Measurements from ENCODE around the gene HAPLN2. TPM values are rescaled to one million over a fixed set of nuclear protein-coding genes. Genes with fewer than 3 reads are reported as not detected.

The HAPLN2 gene
- total RNA-seq, 1 experiment from 2014 or later, result 0.26 TPM

DNA sequence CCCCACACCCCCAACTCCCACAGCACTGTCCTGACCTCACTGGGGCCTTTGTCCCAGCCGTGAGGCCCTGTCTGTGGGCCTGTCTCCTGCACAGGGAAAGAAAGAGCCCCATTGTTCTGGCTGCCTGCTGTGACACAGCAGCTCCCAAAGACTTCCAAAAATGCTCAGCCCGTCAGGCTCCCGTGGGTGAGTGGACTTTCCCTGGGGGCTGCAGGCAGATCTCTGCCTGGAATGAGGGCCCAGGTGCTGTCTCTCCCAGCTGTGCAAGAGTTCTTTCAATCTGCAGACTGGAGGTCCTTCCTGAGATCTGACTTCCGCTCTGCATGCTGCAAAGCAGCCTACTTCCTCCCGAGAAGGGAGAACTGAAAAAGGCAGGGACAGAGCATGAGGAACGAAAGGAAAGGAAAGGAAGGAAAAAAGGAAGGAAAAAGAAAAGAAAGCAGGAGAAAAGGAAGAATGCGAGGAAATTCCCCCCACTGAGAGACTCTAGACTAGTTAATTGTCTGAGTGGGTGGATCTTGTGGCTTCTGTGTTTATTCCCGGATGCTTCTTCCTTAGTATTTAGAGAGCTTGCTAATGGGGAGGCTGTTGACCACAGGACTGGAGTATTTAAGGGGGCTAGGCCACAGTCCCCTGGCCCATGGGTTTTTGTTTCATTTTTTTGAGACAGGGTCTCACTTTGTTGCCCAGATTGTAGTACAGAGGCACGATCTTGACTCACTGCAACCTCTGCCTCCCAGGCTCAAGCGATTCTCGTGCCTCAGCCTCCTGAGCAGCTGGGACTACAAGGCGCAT, 43.0 kb downstream of the HAPLN2 start:
- peak; percentile 74 for DNase-seq (ENCODE audit: low spot score)

DNA sequence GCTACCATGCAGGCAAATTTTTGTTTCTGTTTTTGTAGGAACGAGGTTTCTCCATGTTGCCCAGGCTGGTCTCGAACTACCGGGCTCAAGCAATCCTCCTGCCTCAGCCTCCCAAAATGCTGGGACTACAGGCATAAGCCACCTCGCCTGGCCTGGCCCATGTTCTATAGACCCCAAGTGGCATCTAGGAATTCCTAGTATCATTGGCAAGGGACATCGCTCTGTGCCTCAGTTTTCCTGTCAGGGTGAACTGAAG, 43.5 kb downstream of the HAPLN2 start:
- DNase-seq (ENCODE audit: low spot score), result no peak

GRCh38 chr1:156663178-156663577, 44.0 kb downstream of the HAPLN2 start:
- DNase-seq (ENCODE audit: low spot score), result peak; percentile 63

DNA sequence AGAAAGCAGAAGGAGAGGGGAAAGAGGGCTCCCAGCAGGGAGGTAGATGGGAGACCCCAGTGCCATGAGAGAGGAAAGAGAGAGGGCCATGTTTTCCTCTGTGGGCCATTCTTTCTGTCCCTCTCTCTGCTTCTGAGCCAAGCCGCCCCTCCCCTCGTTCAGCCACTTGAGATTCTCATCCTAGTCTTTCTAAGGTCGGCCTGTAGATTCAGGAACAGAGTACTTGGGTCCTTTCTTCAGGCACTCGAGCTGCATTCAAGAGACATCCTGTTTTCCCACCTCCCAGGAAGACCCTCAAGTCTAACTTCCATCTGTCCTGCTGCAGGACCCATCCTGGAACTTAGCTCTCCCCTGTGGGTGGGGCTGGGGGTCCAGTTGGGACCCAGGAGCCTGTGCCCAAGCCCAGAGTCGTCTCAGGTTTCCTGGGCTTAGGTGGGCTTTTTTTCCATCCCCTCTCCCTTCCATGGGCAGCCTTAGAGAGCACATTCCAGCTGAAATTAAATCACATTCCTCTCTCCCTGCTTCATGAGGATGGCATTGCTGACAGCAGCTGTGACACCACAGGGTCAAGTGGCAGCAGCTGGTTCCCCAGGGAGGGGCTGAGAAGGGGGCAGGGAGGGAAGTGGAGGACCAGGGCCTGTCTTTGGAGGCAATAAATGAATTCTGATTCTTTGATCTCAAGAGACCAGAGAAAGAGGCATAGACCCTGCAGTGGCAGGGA, 45.0 kb downstream of the HAPLN2 start:
- DNase-seq (ENCODE audit: low spot score), result peak; percentile 75

GRCh38 chr1:156664767-156665411, 45.7 kb downstream of the HAPLN2 start:
- DNase-seq (ENCODE audit: low spot score), result peak; percentile 83

- DNase-seq (ENCODE audit: low spot score), result no peak
These were observed 46.3 kb downstream of the HAPLN2 start for GRCh38 chr1:156665539-156665938.

DNA sequence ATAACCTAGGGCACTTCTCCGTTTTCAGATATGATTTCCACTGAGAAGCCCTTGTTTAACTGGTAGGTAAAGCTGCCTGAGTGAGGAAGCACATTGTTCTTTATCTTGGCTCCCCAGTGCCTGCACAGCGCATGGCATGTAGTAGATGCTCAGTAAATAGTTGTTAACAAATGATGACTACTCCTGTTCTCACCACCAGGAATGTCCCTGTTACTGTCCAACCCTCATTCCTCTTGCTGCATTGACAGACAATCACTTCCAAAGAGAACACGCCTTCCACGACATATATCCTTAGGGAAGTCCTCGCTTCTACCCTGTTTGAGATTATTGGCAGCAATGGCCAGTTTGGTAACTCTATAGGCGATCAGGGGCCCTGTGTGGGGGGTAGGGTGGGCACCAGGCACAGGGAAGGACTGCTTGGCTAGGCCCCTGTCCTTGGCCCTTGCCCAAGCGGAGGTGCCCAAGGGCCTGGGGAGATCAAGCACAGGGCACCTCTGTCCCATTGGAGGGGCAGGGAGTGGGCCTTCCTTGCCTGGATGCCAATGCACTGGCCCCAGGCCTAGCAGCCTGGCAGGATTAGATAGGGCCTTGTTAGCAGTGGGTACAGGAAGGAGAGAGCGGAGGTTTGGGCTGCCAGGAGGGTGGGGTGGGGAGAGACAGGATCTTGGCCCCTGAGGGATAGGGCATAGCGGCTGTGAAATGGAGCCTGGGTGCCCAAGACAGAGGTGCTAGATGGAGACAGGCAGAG, 47.8 kb downstream of the HAPLN2 start:
- no peak for DNase-seq (ENCODE audit: low spot score)

GRCh38 chr1:156667610-156667967, 48.4 kb downstream of the HAPLN2 start:
- DNase-seq (ENCODE audit: low spot score), result no peak

DNA sequence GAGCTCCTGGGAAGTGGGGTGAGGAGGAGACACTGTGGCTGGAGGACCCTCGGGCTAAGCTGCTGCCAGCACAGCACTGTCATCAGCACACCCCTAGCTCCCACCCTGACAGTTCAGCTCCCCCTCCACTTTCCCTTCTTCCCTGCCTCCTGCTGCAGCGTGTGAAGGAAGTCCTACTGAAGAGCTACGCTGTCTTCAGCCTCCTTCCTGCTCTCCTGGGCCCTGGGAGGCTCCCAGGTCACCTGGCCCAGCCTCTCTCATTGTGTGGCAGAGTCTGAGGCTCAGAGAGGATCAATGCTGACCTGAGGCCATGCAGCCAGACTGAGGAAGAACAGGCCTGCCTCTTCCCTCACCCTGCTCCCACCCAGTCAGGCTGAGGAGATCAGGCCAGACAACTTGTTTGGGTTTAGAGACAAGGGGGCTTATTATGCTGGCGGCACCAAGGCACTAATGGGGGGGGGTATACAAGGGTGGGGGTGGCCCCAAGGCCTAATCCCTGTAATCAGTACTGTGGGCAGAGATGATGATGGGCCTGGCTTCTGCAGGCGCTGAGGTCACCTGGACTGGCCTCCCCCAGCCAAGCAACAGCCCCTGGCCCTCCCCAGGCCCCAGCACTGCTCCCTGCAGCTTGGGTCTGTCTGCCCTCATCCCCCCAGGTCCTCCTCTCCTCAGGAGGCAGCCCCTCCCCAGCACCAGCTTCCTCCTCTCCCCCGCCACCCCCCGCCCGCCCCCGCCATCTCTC, 48.9 kb downstream of the HAPLN2 start:
- no peak for DNase-seq (ENCODE audit: low spot score)

DNA sequence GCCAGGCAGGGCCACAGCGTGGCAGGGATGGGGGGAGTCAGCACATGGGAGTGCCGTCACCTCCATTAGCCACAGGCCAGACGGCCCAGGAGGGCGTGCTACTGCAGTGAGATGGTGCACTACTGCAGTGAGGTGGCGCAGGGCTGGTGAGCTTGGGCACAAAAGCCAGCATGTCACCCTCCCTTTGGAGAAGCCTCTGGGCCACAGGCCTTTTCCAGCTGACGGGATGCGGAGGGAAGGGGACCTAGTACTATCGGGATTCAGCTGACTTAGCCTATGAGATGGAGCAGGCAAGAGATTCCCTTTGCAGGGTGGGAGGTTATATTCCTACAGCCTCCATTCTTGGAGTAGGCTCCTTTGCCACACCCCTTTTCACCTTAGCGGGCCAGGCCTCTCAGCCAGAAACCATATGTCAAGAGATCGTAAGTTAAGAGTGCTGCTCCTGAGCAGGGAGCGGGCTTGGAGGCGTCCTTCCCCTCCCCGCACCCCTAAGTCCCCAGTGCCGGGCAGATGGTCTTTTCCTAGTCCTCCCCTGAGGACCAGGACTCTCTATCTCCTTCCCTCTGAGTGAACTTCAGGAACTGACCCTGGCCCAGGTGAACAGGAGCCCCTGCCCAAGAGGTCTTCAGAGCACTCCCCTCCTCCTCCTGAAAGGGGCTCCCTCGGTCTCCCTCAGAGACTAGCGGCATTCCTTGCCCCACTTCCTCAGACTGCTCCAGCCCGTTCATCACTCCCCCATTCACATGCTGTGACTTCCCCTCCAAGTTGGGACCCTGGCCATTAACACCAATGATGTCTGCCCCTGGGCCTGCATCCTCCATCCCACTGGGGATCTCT, 49.8 kb downstream of the HAPLN2 start:
- DNase-seq (ENCODE audit: low spot score), result no peak

DNA sequence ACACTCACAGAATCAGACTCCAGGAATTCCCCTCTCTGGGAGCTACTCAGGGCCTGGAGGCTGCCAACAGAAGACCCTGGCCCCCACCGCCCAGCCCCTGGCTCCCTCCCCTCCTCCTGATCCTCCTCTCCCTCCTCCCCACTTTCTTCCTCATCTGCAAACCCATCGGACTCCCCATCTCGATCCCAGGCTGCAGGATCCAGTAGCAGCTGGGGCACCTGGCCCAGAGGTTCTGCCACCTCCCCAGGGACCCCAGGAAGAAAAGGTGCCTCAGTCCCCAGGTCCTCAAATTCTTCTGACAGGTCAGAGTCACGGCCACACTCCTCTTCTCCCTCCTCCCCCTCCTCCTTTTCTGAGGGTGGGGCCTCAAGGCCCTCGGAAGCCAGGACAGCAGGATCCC, 50.6 kb downstream of the HAPLN2 start:
- DNase-seq (ENCODE audit: low spot score), result no peak

DNA sequence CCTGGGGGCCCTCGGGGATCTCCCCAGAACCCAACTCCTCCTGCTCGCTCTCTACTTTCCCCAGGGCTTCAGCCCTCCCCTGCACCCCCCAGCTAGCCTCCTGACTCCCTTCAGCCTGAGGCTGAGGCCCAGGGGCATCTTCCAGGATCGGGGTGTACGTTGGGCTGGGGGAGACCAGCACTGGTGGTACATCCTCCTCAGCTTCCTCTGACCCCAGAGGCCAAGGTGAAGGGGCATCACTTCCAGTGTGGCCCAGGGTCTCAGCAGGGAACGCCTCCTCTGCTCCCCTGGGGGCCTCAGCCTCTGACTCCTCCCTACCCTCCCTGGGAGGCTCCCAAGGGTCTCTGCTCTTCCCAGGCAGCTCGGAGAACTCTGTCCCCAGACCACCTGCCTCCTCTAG, 51.1 kb downstream of the HAPLN2 start:
- DNase-seq (ENCODE audit: low spot score), result no peak

GRCh38 chr1:156670791-156671190, 51.6 kb downstream of the HAPLN2 start:
- DNase-seq (ENCODE audit: low spot score), result no peak

- no peak for DNase-seq (ENCODE audit: low spot score)
These were observed 52.6 kb downstream of the HAPLN2 start for GRCh38 chr1:156671804-156672203.

GRCh38 chr1:156673387-156674121, 54.3 kb downstream of the HAPLN2 start:
- no peak for DNase-seq (ENCODE audit: low spot score)

Other genes with a start within 250 kb of the HAPLN2 start
- gene MEF2D, start 118.6 kb upstream of the HAPLN2 start, total RNA-seq (2014; rRNA removed; shearing (Covaris generic)), result 14.6 and 22.2 TPM in 2 replicates
- 58.9 and 66.2 TPM in 2 replicates for gene IQGAP3, start 46.9 kb upstream of the HAPLN2 start, total RNA-seq (2014; rRNA removed; shearing (Covaris generic))
- gene TTC24, start 39.7 kb upstream of the HAPLN2 start, total RNA-seq (2014; rRNA removed; shearing (Covaris generic)), result not detected in 2 replicates
- 174 and 204 TPM in 2 replicates for gene NAXE, start 27.6 kb upstream of the HAPLN2 start, total RNA-seq (2014; rRNA removed; shearing (Covaris generic))
- 53.1 and 54.1 TPM in 2 replicates for gene GPATCH4, start 17.9 kb upstream of the HAPLN2 start, total RNA-seq (2014; rRNA removed; shearing (Covaris generic))
- gene BCAN, start 22.7 kb downstream of the HAPLN2 start, total RNA-seq (2014; rRNA removed; shearing (Covaris generic)), result not detected in 2 replicates
- gene NES, start 58.0 kb downstream of the HAPLN2 start, total RNA-seq (2014; rRNA removed; shearing (Covaris generic)), result 60.4 and 105 TPM in 2 replicates
- gene CRABP2, start 86.2 kb downstream of the HAPLN2 start, total RNA-seq (2014; rRNA removed; shearing (Covaris generic)), result 5.4 and 6.3 TPM in 2 replicates
- gene METTL25B, start 109.1 kb downstream of the HAPLN2 start, total RNA-seq (2014; rRNA removed; shearing (Covaris generic)), result 4.9 and 5.7 TPM in 2 replicates
- 18.9 and 25.6 TPM in 2 replicates for gene ISG20L2, start 109.4 kb downstream of the HAPLN2 start, total RNA-seq (2014; rRNA removed; shearing (Covaris generic))
- gene MRPL24, start 121.7 kb downstream of the HAPLN2 start, total RNA-seq (2014; rRNA removed; shearing (Covaris generic)), result 133 and 138 TPM in 2 replicates
- 430 and 446 TPM in 2 replicates for gene HDGF, start 132.3 kb downstream of the HAPLN2 start, total RNA-seq (2014; rRNA removed; shearing (Covaris generic))
- gene PRCC, start 148.1 kb downstream of the HAPLN2 start, total RNA-seq (2014; rRNA removed; shearing (Covaris generic)), result 40.3 and 51.5 TPM in 2 replicates
- gene SH2D2A, start 197.4 kb downstream of the HAPLN2 start, total RNA-seq (2014; rRNA removed; shearing (Covaris generic)), result 0.09 TPM in 1 of 2 replicates, not detected in the other
- gene INSRR, start 239.7 kb downstream of the HAPLN2 start, total RNA-seq (2014; rRNA removed; shearing (Covaris generic)), result not detected in 2 replicates
- 0.16 and 0.24 TPM in 2 replicates for gene NTRK1, start 241.4 kb downstream of the HAPLN2 start, total RNA-seq (2014; rRNA removed; shearing (Covaris generic))